K562 (cell line): ENCODE results near the gene FBLN2. TPM values are rescaled to one million over a fixed set of nuclear protein-coding genes. Genes with fewer than 3 reads are reported as not detected.

Experiments
- ATAC-seq: fragments of 200-7000 bp; cut with Tn5 transposase; 3 replicates; pipeline ENCODE4 v1.9.1; 2020; ENCODE audit warnings: moderate library complexity
- BruUV-seq: library from RNA; stranded (reverse); fragments of 400-500 nt; replicated peaks from 2 replicates; lab custom pipeline; 2021; lab: Mats Ljungman, UMichigan
- CTCF ChIA-PET: fragments of 300-600 bp; formaldehyde crosslinking; extraction: SDS; loops from one replicate; lab custom pipeline; 2021; ENCODE audit warnings: low intra/inter-chr PET ratio; lab: Yijun Ruan, JAX
- POLR2A ChIA-PET: fragments of 300-600, 350-650 bp; sonication (Branson Sonifier 250); formaldehyde crosslinking; extraction: SDS; loops from one replicate; lab custom pipeline; 2021; ENCODE audit warnings: antibody characterized with exemption, inconsistent platforms; lab: Yijun Ruan, JAX
- DNase-seq, 4 experiments: peaks; one replicate each; pipeline versions ENCODE4 v3.0.0 to v3.0.0-alpha.2; 2011 to 2018; ENCODE audit warnings: low spot score in 3 of 4, mixed read lengths in 3 of 4; ENCODE audit errors: extremely low read depth in 1 of 4
- FAIRE-seq: peaks from 2 replicates; lab custom pipeline; 2011; peaks lifted over from hg19 to GRCh38; lab: Jason Lieb, UNC
- H2AFZ ChIP-seq: 2 replicates; pipeline ENCODE4 v1.6.0; 2011; ENCODE audit warnings: low read depth, low read length, control low read depth, inconsistent platforms
- H3K27ac ChIP-seq: fragments of 200-600 bp; 3 replicates; pipeline ENCODE4 v1.8.0; 2011; ENCODE audit warnings: low read depth, mild to moderate bottlenecking, control low read depth, inconsistent platforms, low read length, moderate library complexity, mixed read lengths; ENCODE audit errors: extremely low read depth
- H3K27me3 ChIP-seq, 2 experiments: fragments of 300-600 bp in 1 of 2; 2 replicates in 1 of 2; 3 replicates in 1 of 2; pipeline versions ENCODE4 v1.6.0 to v1.8.0; 2011; ENCODE audit warnings: inconsistent platforms in 2 of 2, low read length in 2 of 2, mild to moderate bottlenecking in 1 of 2, mixed read lengths in 1 of 2, moderate library complexity in 1 of 2; ENCODE audit not compliant: control insufficient read depth in 2 of 2, insufficient read depth in 2 of 2
- H3K36me3 ChIP-seq: fragments of 300-600 bp; 3 replicates; pipeline ENCODE4 v1.8.0; 2011; ENCODE audit warnings: mild to moderate bottlenecking, low read length, inconsistent platforms; ENCODE audit not compliant: control insufficient read depth, insufficient read depth
- H3K4me1 ChIP-seq, 2 experiments: fragments of 200-600 bp in 1 of 2; replicated peaks in 1 of 2; 2 replicates in 1 of 2; 3 replicates in 1 of 2; pipeline versions ENCODE4 v1.5.1 to v1.8.0; 2011; ENCODE audit warnings: inconsistent platforms in 2 of 2, low read length in 2 of 2, mild to moderate bottlenecking in 1 of 2, mixed read lengths in 1 of 2, moderate library complexity in 1 of 2; ENCODE audit not compliant: control insufficient read depth in 2 of 2, insufficient read depth in 2 of 2
- H3K4me2 ChIP-seq: 2 replicates; pipeline ENCODE4 v1.6.1; 2011; ENCODE audit warnings: low read length, control low read depth, inconsistent platforms, mixed read lengths; ENCODE audit not compliant: insufficient read depth
- H3K4me3 ChIP-seq: fragments of 200-600 bp; sonication (generic), shearing (Covaris generic); 2 replicates; pipeline ENCODE4 v1.5.1; 2016; ENCODE audit warnings: control low read depth, inconsistent platforms
- H3K79me2 ChIP-seq: fragments of 200-600 bp; 3 replicates; pipeline ENCODE4 v1.8.0; 2011; ENCODE audit warnings: low read length, inconsistent platforms; ENCODE audit not compliant: control insufficient read depth, insufficient read depth
- H3K9ac ChIP-seq, 2 experiments: 2 replicates each; pipeline versions ENCODE4 v1.6.0 to v1.6.1; 2011; ENCODE audit warnings: low read depth in 2 of 2, low read length in 2 of 2, control low read depth in 1 of 2, inconsistent platforms in 1 of 2, mild to moderate bottlenecking in 1 of 2, mixed read lengths in 1 of 2; ENCODE audit not compliant: insufficient read depth in 1 of 2
- H3K9me1 ChIP-seq: one replicate; pipeline ENCODE4 v1.6.0; 2011; ENCODE audit warnings: inconsistent platforms, mild to moderate bottlenecking, low read length, moderate library complexity; ENCODE audit not compliant: control insufficient read depth, insufficient read depth
- H3K9me3 ChIP-seq: replicated peaks from 2 replicates; pipeline ENCODE4 v1.5.1; 2011; ENCODE audit warnings: low read depth, low read length, inconsistent platforms; ENCODE audit not compliant: control insufficient read depth, insufficient read depth
- H4K20me1 ChIP-seq: replicated peaks from 2 replicates; pipeline ENCODE4 v1.6.1; 2011; ENCODE audit warnings: low read length, inconsistent platforms, mixed read lengths; ENCODE audit not compliant: control insufficient read depth, insufficient read depth
- CEBPG ChIP-seq, 3 experiments: fragments of 200-800 bp in 1 of 3; sonication (Bioruptor generic) in 1 of 3; sonication (generic) in 1 of 3; formaldehyde crosslinking in 1 of 3; IDR thresholded peaks in 2 of 3; conservative IDR thresholded peaks in 1 of 3; 2 replicates each; pipeline versions ENCODE4 v1.6.1 to v1.8.0; 2016 to 2022; ENCODE audit warnings: missing compliant biosample characterization in 2 of 3, missing genetic modification characterization in 2 of 3, mild to moderate bottlenecking in 1 of 3, missing genetic modification reagents in 1 of 3
- CHD2 ChIP-seq: IDR thresholded peaks from 2 replicates; pipeline ENCODE4 v1.6.1; 2011; ENCODE audit warnings: low read depth, low read length
- HNRNPUL1 ChIP-seq: fragments of 200-400 bp; formaldehyde crosslinking; IDR thresholded peaks from 2 replicates; pipeline ENCODE4 v1.6.1; 2017; ENCODE audit warnings: low read length
- KAT7 ChIP-seq: sonication (generic); formaldehyde crosslinking; IDR thresholded peaks from 2 replicates; pipeline ENCODE4 v1.8.0; 2022; ENCODE audit warnings: missing genetic modification reagents, mild to moderate bottlenecking, borderline replicate concordance
- MAFG ChIP-seq: fragments of 450-650 bp; conservative IDR thresholded peaks from 2 replicates; pipeline ENCODE4 v1.6.1; 2016; ENCODE audit warnings: missing genetic modification characterization, missing compliant biosample characterization
- MCM2 ChIP-seq: fragments of 450-650 bp; IDR thresholded peaks from 2 replicates; pipeline ENCODE4 v1.6.1; 2017; ENCODE audit warnings: low read depth, mild to moderate bottlenecking
- POLR2AphosphoS5 ChIP-seq: IDR thresholded peaks from 2 replicates; pipeline ENCODE4 v1.6.1; 2011; ENCODE audit warnings: mild to moderate bottlenecking, low read depth, low read length, moderate library complexity; ENCODE audit not compliant: control insufficient read depth, insufficient read depth
- POLR3A ChIP-seq: IDR thresholded peaks from 2 replicates; pipeline ENCODE4 v1.6.1; 2011; ENCODE audit warnings: borderline replicate concordance, mild to moderate bottlenecking, moderate library complexity; ENCODE audit not compliant: insufficient read length, insufficient read depth; ENCODE audit errors: extremely low read depth
- PPARD ChIP-seq: fragments of 250-450 bp; sonication (Bioruptor Pico); IDR thresholded peaks from 2 replicates; pipeline ENCODE4 v1.8.0; 2022; ENCODE audit warnings: inconsistent platforms, mild to moderate bottlenecking, moderate library complexity
- PRMT5 ChIP-seq: sonication (generic); formaldehyde crosslinking; IDR thresholded peaks from 2 replicates; pipeline ENCODE4 v1.5.0; 2020; ENCODE audit warnings: missing genetic modification reagents
- PURB ChIP-seq: sonication (generic); formaldehyde crosslinking; IDR thresholded peaks from 2 replicates; pipeline ENCODE4 v1.9.0; 2021; ENCODE audit warnings: low read depth, mild to moderate bottlenecking, missing genetic modification reagents
- RBM34 ChIP-seq: fragments of 200-400 bp; formaldehyde crosslinking; IDR thresholded peaks from 2 replicates; pipeline ENCODE4 v1.6.1; 2018; ENCODE audit warnings: low read length, borderline replicate concordance; ENCODE audit not compliant: insufficient read depth
- RNF219 ChIP-seq: fragments of 250-450 bp; sonication (Bioruptor Pico); IDR thresholded peaks from 2 replicates; pipeline ENCODE4 v1.5.0; 2022; ENCODE audit warnings: mild to moderate bottlenecking
- SREBF2 ChIP-seq: sonication (generic); formaldehyde crosslinking; IDR thresholded peaks from 2 replicates; pipeline ENCODE4 v1.4.0; 2020; ENCODE audit warnings: mild to moderate bottlenecking, missing genetic modification reagents
- ZBTB11 ChIP-seq, 3 experiments: fragments of 200-800 bp in 1 of 3; fragments of 250-450 bp in 1 of 3; fragments of 450-650 bp in 1 of 3; sonication (Bioruptor Pico) in 1 of 3; sonication (Bioruptor generic) in 1 of 3; formaldehyde crosslinking in 1 of 3; IDR thresholded peaks; 2 replicates each; pipeline versions ENCODE4 v1.6.1 to v1.8.0; 2016 to 2022; ENCODE audit warnings: mild to moderate bottlenecking in 2 of 3, missing genetic modification characterization in 2 of 3, missing compliant biosample characterization in 1 of 3, moderate library complexity in 1 of 3
- ZC3H4 ChIP-seq: sonication (generic); formaldehyde crosslinking; IDR thresholded peaks from 2 replicates; pipeline ENCODE4 v1.9.0; 2021; ENCODE audit warnings: missing genetic modification reagents, borderline replicate concordance
- ZC3H8 ChIP-seq: fragments of 450-650 bp; IDR thresholded peaks from 2 replicates; pipeline ENCODE4 v1.6.1; 2017
- ZKSCAN3 ChIP-seq: fragments of 250-450 bp; sonication (Bioruptor Pico); IDR thresholded peaks from 2 replicates; pipeline ENCODE4 v1.4.0; 2020
- WGBS: fragments of 100-300 bp; shearing (Covaris generic); methylation state at CpG from one replicate; pipeline ENCODE4 v1.1.6; 2016; ENCODE audit warnings: low coverage, mixed read lengths; ENCODE audit not compliant: insufficient coverage; ENCODE audit errors: missing lambda C conversion rate; 5-methylcytosine and 5-hydroxymethylcytosine counted together
- in situ Hi-C: fragments of 300-500 bp; cut with MboI; formaldehyde crosslinking; loops from 4 replicates; pipeline ENCODE4 v1.15.0; 2018; ENCODE audit warnings: inconsistent platforms, mixed read lengths
- intact Hi-C: fragments of 100-400 bp; cut with micrococcal nuclease; formaldehyde crosslinking; loops from 2 replicates; pipeline ENCODE4 v1.14.2; 2022
- polyA plus RNA-seq, 8 experiments: library from polyadenylated mRNA; depleted of rRNA in 4 of 8; stranded (reverse) in 5 of 8; unstranded in 3 of 8; fragments of >200 nt; fragmentation: Nextera tagmentation in 2 of 8; fragmentation: Illumina TruSeq in 1 of 8; extraction: Ambion mirVana in 2 of 8; extraction: Trizol in 1 of 8; gene quantifications; 2 replicates each; pipeline versions ENCODE4 v1.2.1 to v1.2.3, GENCODE V29; 2011 to 2014; ENCODE audit warnings: inconsistent platforms in 1 of 8, missing spikeins in 1 of 8
- total RNA-seq, 7 experiments: library from RNA; depleted of rRNA in 6 of 7; stranded (reverse); fragments of >200 nt in 6 of 7; fragmentation: Illumina TruSeq in 2 of 7; extraction: Trizol in 2 of 7; gene quantifications; 2 replicates each; pipeline versions ENCODE4 v1.2.1 to v1.2.3, GENCODE V29; 2011 to 2021; ENCODE audit warnings: low replicate concordance in 1 of 7

The FBLN2 gene
- total and polyA plus RNA-seq, 9 of the 15 experiments (the other 6 are each of a cell fraction or from before 2014, with no cell fraction given), result 0.03 to 0.10 (median 0.04) TPM; not detected in 6

- TF ChIP-seq CHD2 (no peak), POLR2AphosphoS5 (no peak), CEBPG (CRISPR knock-in tag; IDR thresholded peaks at IDR 0.05) (no peak), CEBPG (tag; conservative IDR thresholded peaks at IDR 0.05 in 1 of 2, IDR thresholded peaks at IDR 0.05 in 1 of 2) (no peak), MAFG (tag) (no peak), KAT7 (CRISPR knock-in tag) (no peak), PURB (CRISPR knock-in tag) (no peak), SREBF2 (CRISPR knock-in tag) (no peak), RBM34 (no peak), ZKSCAN3 (CRISPR knock-in tag) (no peak), PRMT5 (CRISPR knock-in tag) (no peak), POLR3A (no peak), PPARD (CRISPR knock-in tag) (no peak), MCM2 (no peak), ZBTB11 (CRISPR knock-in tag; IDR thresholded peaks at IDR 0.05) (no peak), RNF219 (CRISPR knock-in tag) (no peak), ZC3H4 (no peak), ZC3H8 (no peak), HNRNPUL1 (no peak)
- TF ChIP-seq, all 486 proteins: peak for 0
- H3K79me2 ChIP-seq, result no peaks in the 10 kb centered on the region
- intact Hi-C loops, result no loop called here
- H3K36me3 ChIP-seq, result no peaks in the 10 kb centered on the region
- H3K27me3 ChIP-seq, result peaks cover 24 to 49% of the 10 kb centered on the region in 2 experiments
- in situ Hi-C loops, result no loop called here
- H3K27ac ChIP-seq, result no peak overlapping the region
- no peaks in the 10 kb centered on the region for H3K4me1 ChIP-seq
- BruUV-seq, result no TSS peak
- no peaks in the 10 kb centered on the region for H3K9me1 ChIP-seq
- FAIRE-seq (no peak), ATAC-seq (no peak), DNase-seq (no peak)
- no peaks in the 10 kb centered on the region for H3K9me3 ChIP-seq
- CTCF ChIA-PET, result no interaction called here
- no peak overlapping the region for H2AFZ ChIP-seq
- H4K20me1 ChIP-seq, result peaks cover 10% of the 10 kb centered on the region
- POLR2A ChIA-PET, result interaction anchor here (1.4 kb wide), 1 partner anchor 18 kb away, joined by 3 read pairs; no protein-coding TSS in a partner anchor
- H3K4me2 ChIP-seq, result no peak overlapping the region
- H3K4me3 ChIP-seq, result no peak overlapping the region
- 0% methylated on average over 5 of the region's 5 CpGs for WGBS
- no peak overlapping the region for H3K9ac ChIP-seq
Observed at GRCh38 chr3:13595485-13595884, 46.6 kb downstream of the FBLN2 start.
